Measurements from ENCODE around the gene ARL5C. TPM values are rescaled to one million over a fixed set of nuclear protein-coding genes. Genes with fewer than 3 reads are reported as not detected.

Gene ARL5C
- polyA plus RNA-seq, 1 donor from 2014 or later = not detected

GRCh38 chr17:39110435-39111136, 55.4 kb downstream of the ARL5C start:
- TF ChIP-seq EP300 (conservative IDR thresholded peaks at IDR 0.05; ENCODE audit: poor library complexity, severe bottlenecking) (no peak), SMC3 (conservative IDR thresholded peaks at IDR 0.05; ENCODE audit: poor library complexity) (no peak)
- Histone ChIP-seq H3K27ac (ENCODE audit: low read length) (no peak overlapping the region), H3F3A (ENCODE audit: insufficient read depth, low read length, poor library complexity, severe bottlenecking) (no peaks in the 10 kb centered on the region)

DNA sequence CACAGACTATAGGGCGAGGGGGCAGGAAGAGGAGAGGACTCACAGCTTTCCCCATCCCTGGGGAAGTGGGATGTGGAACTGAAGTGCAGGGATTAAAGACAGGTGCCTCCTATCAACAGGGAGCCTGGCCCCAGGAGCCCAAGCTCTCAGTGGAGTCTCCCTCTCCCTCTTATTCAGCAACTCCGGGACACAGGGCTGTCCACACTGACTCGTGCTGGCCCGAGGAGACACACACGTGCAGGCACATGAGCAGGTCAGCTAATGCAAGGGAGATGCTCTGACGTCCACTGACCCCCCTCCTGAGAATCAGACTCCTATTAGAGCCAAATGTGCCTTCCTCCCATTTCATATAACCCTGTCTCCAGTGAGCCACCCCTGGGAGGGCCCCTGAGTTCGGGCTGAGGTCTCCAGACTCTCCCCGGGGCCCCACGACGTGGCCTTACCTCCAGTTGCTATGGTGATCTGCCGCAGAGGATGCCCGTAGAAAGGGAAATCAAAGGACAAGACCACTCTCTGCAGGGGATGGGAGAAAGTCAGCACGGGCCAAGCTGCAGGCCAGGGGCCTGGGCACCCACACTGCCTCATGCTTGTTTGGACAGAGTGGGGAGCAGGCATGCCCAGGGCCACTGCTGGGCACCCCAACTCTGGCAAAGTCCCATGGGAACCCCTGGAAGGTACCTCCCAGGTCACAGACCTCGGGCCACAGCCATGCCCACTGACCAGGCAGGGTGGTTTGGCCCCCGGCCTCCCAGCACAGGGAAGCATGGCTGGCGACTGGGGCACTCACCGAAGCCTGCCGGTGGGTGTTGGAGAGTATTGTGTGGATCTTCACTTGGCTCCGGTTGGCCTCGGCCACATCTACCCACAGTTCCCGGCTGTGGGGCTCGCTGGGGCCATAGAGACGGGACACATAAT, 57.2 kb downstream of the ARL5C start:
- no peaks in the 10 kb centered on the region for H4K20me1 ChIP-seq (ENCODE audit: insufficient read depth)

More at GRCh38 chr17:39110435-39111136, 55.4 kb downstream of the ARL5C start:
- Histone ChIP-seq H4K20me1 (ENCODE audit: insufficient read depth) (no peaks in the 10 kb centered on the region), H3K9me2 (ENCODE audit: insufficient read depth, low read length) (no peaks in the 10 kb centered on the region), H3K9ac (ENCODE audit: low read length) (no peak overlapping the region), H3K4me3 (ENCODE audit: low read length) (no peak overlapping the region), H3K79me2 (replicated peaks; ENCODE audit: insufficient read depth, low read length) (no peaks in the 10 kb centered on the region), H3K9me3 (ENCODE audit: low read length) (no peaks in the 10 kb centered on the region), H3K4me2 (ENCODE audit: low read length) (no peak overlapping the region), H3K27me3 (ENCODE audit: insufficient read depth, low read depth, low read length) (no peaks in the 10 kb centered on the region), H3K36me3 (ENCODE audit: insufficient read depth, low read length) (no peaks in the 10 kb centered on the region), H2AFZ (ENCODE audit: low read depth, low read length) (no peak overlapping the region)

More for the DNA sequence above, 57.2 kb downstream of the ARL5C start:
- Histone ChIP-seq H3K36me3 (ENCODE audit: insufficient read depth, low read length) (no peaks in the 10 kb centered on the region), H3F3A (ENCODE audit: insufficient read depth, low read length, poor library complexity, severe bottlenecking) (no peaks in the 10 kb centered on the region), H3K4me3 (ENCODE audit: low read length) (no peak overlapping the region), H3K9me2 (ENCODE audit: insufficient read depth, low read length) (no peaks in the 10 kb centered on the region), H3K27ac (ENCODE audit: low read length) (no peak overlapping the region), H3K79me2 (replicated peaks; ENCODE audit: insufficient read depth, low read length) (no peaks in the 10 kb centered on the region), H3K9ac (ENCODE audit: low read length) (no peak overlapping the region), H3K4me2 (ENCODE audit: low read length) (no peak overlapping the region), H2AFZ (ENCODE audit: low read depth, low read length) (no peak overlapping the region), H3K27me3 (ENCODE audit: insufficient read depth, low read depth, low read length) (no peaks in the 10 kb centered on the region), H3K9me3 (ENCODE audit: low read length) (no peaks in the 10 kb centered on the region)
- TF ChIP-seq MXI1 (conservative IDR thresholded peaks at IDR 0.05; ENCODE audit: poor library complexity, severe bottlenecking) (no peak), REST (IDR thresholded peaks at IDR 0.05; ENCODE audit: borderline replicate concordance) (no peak), TAF1 (IDR thresholded peaks at IDR 0.05; ENCODE audit: low read depth) (no peak), EP300 (conservative IDR thresholded peaks at IDR 0.05; ENCODE audit: poor library complexity, severe bottlenecking) (no peak)
